GF-D8 (cell line): ENCODE data around the gene KRT37.
"Not testable (repeated sequence)": the region's sequence is repeated elsewhere in the genome, so short reads cannot be mapped to it uniquely, and the experiment has no call there.

Experiments
- DNase-seq: peaks from one replicate; lab custom pipeline; 2025; lab: John Stamatoyannopoulos, UW

KRT37 gene

DNA sequence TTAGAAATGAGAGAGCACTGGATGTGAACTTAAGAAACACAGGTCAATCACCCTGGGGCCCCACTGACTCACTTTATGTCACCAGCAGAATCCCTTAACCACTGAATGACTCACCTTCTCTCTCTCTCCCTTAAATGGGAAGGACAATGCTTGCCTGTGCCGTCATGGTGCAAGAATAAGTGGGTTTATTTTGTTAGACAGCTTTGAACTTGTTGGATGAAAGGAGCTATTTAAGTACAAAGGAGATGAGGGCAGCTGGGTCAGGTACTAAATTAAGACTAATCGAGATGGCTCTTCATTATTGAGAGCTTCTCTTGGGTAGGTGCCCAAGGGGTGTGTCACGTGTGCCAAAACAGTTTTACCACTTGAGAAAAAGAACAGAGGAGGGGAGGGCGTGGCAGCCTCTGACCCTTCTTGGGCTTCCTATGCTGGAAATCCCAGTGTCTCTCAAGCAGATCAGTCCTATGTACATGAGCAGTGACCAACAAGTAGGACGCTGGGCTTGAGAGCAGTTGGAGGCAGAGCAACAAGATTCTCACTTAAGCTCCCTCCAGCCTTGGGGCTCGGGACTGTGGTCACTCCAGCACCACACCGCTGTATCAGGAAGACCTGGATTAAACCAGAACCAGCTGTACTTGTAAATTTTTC, 20.2 kb downstream of the KRT37 start:
- DNase-seq = no peak

GRCh38 chr17:41403404-41404023, 20.9 kb downstream of the KRT37 start:
- DNase-seq = no peak

GRCh38 chr17:41402161-41402560, 22.2 kb downstream of the KRT37 start:
- no peak for DNase-seq

DNA sequence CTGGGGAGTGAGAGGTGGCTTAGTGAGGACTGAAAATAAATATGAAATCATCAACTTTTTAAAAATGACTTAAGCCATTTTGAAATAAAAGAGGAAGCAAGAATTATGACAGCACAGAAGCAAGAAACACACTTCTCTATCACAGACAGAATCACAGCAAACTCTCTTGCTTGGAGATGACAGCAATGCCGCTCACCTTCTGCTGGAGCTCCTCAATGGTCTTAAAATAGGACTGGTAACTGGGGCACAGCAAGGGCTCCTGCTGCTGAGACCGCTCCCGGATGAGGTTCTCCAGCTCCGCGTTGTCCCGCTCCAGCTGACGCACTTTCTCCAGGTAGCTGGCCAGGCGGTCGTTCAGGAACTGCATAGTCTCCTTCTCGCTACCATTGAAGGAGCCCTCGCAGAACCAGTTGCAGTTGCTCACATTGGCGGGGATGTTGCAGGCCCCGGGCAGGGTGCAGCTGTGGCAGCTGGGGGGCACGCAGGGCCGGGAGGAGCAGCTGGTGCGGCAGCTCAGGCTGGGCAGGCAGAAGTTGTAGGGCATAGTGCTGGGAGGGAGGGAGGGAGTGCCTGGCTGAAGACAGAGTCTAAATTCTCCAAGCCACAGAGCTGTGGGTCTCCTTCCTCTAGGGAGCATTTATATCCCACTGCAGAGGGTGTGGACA, 27.3 kb downstream of the KRT37 start, which contains the start of gene KRT31:
TSS of gene KRT31 (minus strand) at position 613 of the 665 bp plus-strand sequence. CDS start at position 544, 69 bp downstream.
- DNase-seq = no peak

- no peak for DNase-seq
Measured at GRCh38 chr17:41396340-41396739, 28.0 kb downstream of the KRT37 start.

- DNase-seq = no peak
Measured at GRCh38 chr17:41395611-41396010, 28.8 kb downstream of the KRT37 start.

DNA sequence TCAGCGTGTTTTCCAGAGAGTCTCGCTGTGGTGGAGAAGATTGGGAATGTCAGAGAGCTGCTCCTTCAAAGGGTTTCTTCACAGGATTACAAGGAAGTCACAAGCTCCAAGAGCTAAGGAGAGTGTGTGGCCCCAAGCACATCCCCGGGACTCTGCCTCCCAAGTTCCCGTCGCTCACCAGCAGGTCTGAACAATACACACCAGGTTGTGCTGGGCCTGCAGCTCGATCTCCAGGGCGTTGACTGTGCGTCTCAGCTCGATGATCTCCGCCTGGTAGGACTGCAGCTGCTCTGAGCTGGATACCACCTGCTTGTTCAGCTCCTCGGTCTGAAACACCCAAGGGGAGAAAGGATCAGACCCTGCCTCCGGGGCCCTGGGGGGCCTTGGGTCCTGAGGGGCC, 29.3 kb downstream of the KRT37 start:
- not testable (repeated sequence) for DNase-seq

DNA sequence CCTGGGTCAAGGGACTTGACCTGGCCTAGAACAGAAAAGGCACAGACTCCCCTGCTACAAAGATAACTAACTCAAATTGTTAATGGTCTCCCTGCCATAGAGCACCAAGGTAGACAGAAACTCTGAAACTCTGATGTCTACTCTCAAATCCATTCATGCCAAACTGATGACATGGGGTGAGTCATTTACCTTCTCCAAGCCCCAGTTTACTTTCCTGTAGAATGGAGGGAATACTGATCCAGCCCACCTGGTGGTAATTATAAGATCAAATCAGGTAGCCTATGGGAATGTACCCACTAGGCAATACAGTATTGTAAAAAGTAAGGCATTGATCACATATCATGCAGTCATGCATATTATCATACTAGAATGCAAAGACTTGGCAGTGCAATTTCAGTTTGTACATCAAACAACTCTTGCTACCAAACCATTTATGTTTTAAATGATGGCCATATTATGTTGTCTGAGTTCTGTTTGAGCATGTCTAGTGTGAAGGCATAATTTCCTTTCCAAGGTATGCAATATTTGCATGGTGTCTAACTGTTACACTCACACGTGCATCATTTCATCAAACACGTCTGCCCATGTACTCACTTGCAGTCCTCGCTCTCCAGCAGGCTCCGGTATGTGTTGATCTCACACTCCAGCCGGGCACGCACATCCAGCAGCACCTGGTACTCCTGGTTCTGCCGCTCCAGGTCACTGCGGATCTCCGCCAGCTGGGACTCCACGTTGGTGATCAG, 30.0 kb downstream of the KRT37 start:
- no peak for DNase-seq

DNA sequence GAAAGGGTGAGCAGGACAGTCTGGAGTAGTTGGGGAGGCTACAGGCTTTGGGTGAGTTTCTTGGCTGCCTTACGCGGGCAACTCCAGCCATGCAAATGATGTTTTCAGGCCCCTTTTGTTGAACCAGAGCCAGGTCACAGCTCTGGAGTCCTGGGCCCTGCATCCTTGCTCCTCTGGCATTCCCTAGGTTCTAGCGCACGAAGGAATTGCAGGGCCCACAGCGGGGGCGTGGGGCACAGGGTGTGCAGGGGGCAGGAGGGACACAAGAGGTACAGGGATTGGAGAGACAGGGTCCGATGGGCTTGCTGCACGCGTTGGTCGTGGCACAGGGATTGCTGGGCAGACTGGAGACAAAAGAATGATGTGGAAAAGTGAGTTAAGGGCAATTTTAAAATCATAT, 30.6 kb downstream of the KRT37 start:
- no peak for DNase-seq

- DNase-seq = no peak
Measured at GRCh38 chr17:41393294-41393693, 31.1 kb downstream of the KRT37 start.

GRCh38 chr17:41392278-41392677, 32.1 kb downstream of the KRT37 start:
- no peak for DNase-seq

DNA sequence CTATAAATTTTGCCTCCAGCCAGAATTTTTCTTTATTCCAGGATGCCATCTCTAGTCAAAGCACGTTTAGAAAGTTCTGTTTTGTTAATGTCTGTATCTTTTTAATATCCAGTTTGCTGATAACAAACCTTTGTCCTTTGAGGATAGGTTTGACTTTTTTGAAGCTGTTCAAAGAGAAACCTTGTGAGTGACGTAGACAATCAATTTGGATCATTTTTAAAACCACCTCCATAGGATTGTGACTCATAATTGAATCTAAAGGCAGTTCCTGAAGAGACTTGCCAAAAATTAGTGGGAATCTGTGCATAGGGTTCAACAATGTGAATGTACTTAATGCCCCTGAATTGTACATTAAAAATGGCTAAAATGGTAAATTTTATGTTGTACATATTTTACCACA, 32.9 kb downstream of the KRT37 start:
- no peak for DNase-seq

DNA sequence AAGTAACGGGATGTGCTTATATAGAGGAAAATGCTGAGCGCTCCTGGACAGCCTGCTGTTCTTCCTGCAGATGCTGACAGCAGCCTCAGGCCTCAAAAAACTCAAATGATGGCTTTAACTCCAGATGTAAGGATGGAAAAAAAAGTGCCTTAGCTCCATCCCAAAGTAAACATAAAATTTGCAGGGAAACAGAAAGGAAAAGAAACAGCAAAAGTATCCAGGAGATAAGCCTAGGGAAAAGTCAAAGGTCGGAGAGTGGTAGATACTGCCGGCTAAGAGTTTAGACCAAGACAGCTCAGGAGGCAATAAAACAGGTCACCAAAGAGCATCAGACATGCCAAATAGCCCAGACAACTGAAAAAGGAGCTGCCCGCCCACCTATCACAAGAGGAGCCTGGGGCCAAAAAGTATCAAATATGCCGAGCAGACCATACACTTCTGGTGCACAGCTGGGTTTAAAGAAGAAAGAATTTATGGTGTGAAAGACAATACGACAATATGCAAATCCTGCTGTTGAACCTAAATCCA, 33.9 kb downstream of the KRT37 start:
- DNase-seq = no peak

- DNase-seq = no peak
Measured at GRCh38 chr17:41387670-41388069, 36.7 kb downstream of the KRT37 start.

GRCh38 chr17:41386227-41386626, 38.2 kb downstream of the KRT37 start:
- no peak for DNase-seq

GRCh38 chr17:41383690-41384089, 40.7 kb downstream of the KRT37 start:
- DNase-seq = no peak

DNA sequence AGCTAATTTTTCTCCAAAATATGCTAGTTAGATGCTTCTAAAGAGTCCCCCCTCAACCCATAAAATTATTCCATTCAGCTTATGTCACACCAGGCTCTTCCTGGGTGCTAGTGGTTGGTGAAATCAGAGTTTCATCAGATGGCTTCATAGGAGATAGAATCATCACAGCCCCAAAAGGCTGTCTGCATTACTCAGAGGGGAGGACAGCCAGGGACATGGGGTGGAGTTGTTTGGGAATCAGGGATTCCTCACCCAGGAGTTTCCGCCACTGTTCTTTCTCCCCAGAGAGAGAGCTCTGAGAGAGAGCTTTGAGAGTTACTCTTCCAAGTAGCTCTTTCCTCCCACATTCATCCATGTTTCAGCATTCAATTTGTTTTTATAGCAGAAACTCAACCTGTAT, 42.0 kb downstream of the KRT37 start:
- no peak for DNase-seq

DNA sequence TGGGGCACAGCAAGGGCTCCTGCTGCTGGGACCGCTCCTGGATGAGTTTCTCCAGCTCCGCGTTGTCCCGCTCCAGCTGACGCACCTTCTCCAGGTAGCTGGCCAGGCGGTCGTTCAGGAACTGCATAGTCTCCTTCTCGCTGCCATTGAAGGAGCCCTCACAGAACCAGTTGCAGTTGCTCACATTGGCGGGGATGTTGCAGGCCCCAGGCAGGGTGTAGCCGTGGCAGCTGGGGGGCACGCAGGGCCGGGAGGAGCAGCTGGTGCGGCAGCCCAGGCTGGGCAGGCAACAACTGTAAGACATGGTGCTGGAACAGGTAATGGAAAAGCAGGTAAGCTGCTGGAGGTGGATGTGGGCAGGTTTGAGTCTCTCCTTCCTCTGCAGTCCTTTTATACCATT, 42.4 kb downstream of the KRT37 start, which contains the start of gene KRT34:
TSS of gene KRT34 (minus strand) at position 364 of the 400 bp plus-strand sequence. CDS start at position 304, 60 bp downstream.
- not testable (repeated sequence) for DNase-seq

GRCh38 chr17:41380091-41380490, 44.3 kb downstream of the KRT37 start:
- DNase-seq = not testable (repeated sequence)

- DNase-seq = no peak
Measured at GRCh38 chr17:41377546-41377945, 46.8 kb downstream of the KRT37 start.
